GM12878 (cell line): ENCODE results near the gene CFAP299. TPM values are rescaled to one million over a fixed set of nuclear protein-coding genes. Genes with fewer than 3 reads are reported as not detected.

Experiments
- CBX5 ChIP-seq: sonication (generic); IDR thresholded peaks from 2 replicates; pipeline ENCODE4 v1.6.1; 2016; ENCODE audit warnings: low read depth, moderate library complexity, mild to moderate bottlenecking, inconsistent platforms
- CEBPB ChIP-seq, 2 experiments: fragments of 150-350 bp in 1 of 2; IDR thresholded peaks; 2 replicates each; pipeline ENCODE4 v1.6.1; 2012 to 2014; ENCODE audit warnings: low read depth in 2 of 2, low read length in 2 of 2, borderline replicate concordance in 1 of 2, inconsistent platforms in 1 of 2
- CEBPZ ChIP-seq: fragments of 150-350 bp; IDR thresholded peaks from 2 replicates; pipeline ENCODE4 v1.6.1; 2016; ENCODE audit warnings: low read depth, low read length
- CREB1 ChIP-seq: IDR thresholded peaks from 2 replicates; pipeline ENCODE4 v1.6.1; 2012; ENCODE audit warnings: low read depth, mild to moderate bottlenecking, inconsistent platforms
- DPF2 ChIP-seq: fragments of 450-650 bp; IDR thresholded peaks from 2 replicates; pipeline ENCODE4 v1.6.1; 2017; ENCODE audit warnings: mild to moderate bottlenecking
- IKZF1 ChIP-seq: fragments of 450-650 bp; conservative IDR thresholded peaks from 2 replicates; pipeline ENCODE4 v1.6.1; 2017; ENCODE audit warnings: antibody characterized with exemption, mild to moderate bottlenecking
- MEF2A ChIP-seq: IDR thresholded peaks from 2 replicates; pipeline ENCODE4 v1.6.1; 2011; ENCODE audit warnings: low read depth, mild to moderate bottlenecking, low read length, moderate library complexity; ENCODE audit not compliant: insufficient read depth
- NFYA ChIP-seq: IDR thresholded peaks from 2 replicates; pipeline ENCODE4 v1.6.1; 2011; ENCODE audit warnings: low read depth, mild to moderate bottlenecking, low read length, improper control_type of control experiment, borderline replicate concordance
- SRF ChIP-seq, 2 experiments: IDR thresholded peaks; 2 replicates each; pipeline ENCODE4 v1.6.1; 2011; ENCODE audit warnings: low read depth in 2 of 2, low read length in 2 of 2, mild to moderate bottlenecking in 1 of 2, moderate library complexity in 1 of 2
- TARDBP ChIP-seq: IDR thresholded peaks from 2 replicates; pipeline ENCODE4 v1.6.1; 2016; ENCODE audit warnings: borderline replicate concordance
- polyA plus RNA-seq, 11 experiments: library from polyadenylated mRNA; depleted of rRNA in 4 of 11; unstranded in 6 of 11; stranded (reverse) in 5 of 11; fragments of >200 nt; fragmentation: Nextera tagmentation in 4 of 11; fragmentation: Illumina TruSeq in 1 of 11; extraction: Ambion mirVana in 4 of 11; extraction: Trizol in 1 of 11; gene quantifications; 1 replicate in 1 of 11; 2 replicates in 10 of 11; pipeline versions ENCODE4 v1.2.1 to v1.2.3, GENCODE V29; 2011 to 2016; ENCODE audit warnings: inconsistent platforms in 2 of 11, missing spikeins in 2 of 11, low read depth in 1 of 11
- total RNA-seq, 4 experiments: library from RNA; depleted of rRNA in 3 of 4; stranded (reverse); fragments of >200 nt in 3 of 4; fragmentation: Illumina TruSeq in 1 of 4; extraction: Trizol in 1 of 4; gene quantifications; 2 replicates each; pipeline versions ENCODE4 v1.2.1 to v1.2.3, GENCODE V29; 2013 to 2021

The CFAP299 gene
- total and polyA plus RNA-seq, 10 of the 15 experiments (the other 5 are each of a cell fraction or from before 2014, with no cell fraction given) = 0.06 to 0.34 TPM; not detected in 8

- TF ChIP-seq NFYA = no peak
- peak; percentile 74; the same call in 1 of the 2 replicates for TF ChIP-seq DPF2
- TF ChIP-seq CEBPB (IDR thresholded peaks at IDR 0.05; ENCODE audit: borderline replicate concordance in 1 of 2, low read depth in 2 of 2, low read length in 2 of 2) = no peak
- TF ChIP-seq IKZF1 = peak; percentile 85
- TF ChIP-seq SRF (IDR thresholded peaks at IDR 0.05; ENCODE audit: low read depth in 2 of 2, low read length in 2 of 2) = 0 out of 4 replicates have a peak, but pooled peaks of 1 of the 2 experiments have one; percentile 24
- no peak for TF ChIP-seq CBX5
- 0 out of 2 replicates have a peak, but pooled peaks have one; percentile 16 for TF ChIP-seq MEF2A
- TF ChIP-seq TARDBP = no peak
- no peak for TF ChIP-seq CEBPZ
- TF ChIP-seq CREB1 = no peak
These were observed 275.5 kb downstream of the CFAP299 start (continued) for GRCh38 chr4:80610845-80611677.
